ES-I3 (cell line): ENCODE results near the gene ZFAND4.
A peak's percentile ranks its signal among the peaks of the same experiment; 100 is the strongest.
"Not testable (repeated sequence)": the region's sequence is repeated elsewhere in the genome, so short reads cannot be mapped to it uniquely, and the experiment has no call there.

Experiments used
- H3K36me3 ChIP-seq: 2 replicates; pipeline ENCODE4 v1.6.1; 2013; ENCODE audit warnings: mild to moderate bottlenecking, low read length, control low read depth, moderate library complexity; ENCODE audit not compliant: insufficient read depth
- H3K4me1 ChIP-seq: 2 replicates; pipeline ENCODE4 v1.6.1; 2013; ENCODE audit warnings: mild to moderate bottlenecking, control low read depth, low read length; ENCODE audit not compliant: insufficient read depth
- H3K9ac ChIP-seq: 2 replicates; pipeline ENCODE4 v1.6.1; 2013; ENCODE audit warnings: low read depth, mild to moderate bottlenecking, low read length, moderate library complexity
- H3K9me3 ChIP-seq: 2 replicates; pipeline ENCODE4 v1.6.1; 2013; ENCODE audit warnings: mild to moderate bottlenecking, low read length, moderate library complexity; ENCODE audit not compliant: control insufficient read depth, insufficient read depth

The ZFAND4 gene

GRCh38 chr10:45672181-45673073 lies at the start of gene ZFAND4:
Gene ZFAND4, minus strand, starts transcription at chr10:45672772. Its CDS starts 9,047 bp downstream, at chr10:45663725.
- Histone ChIP-seq H3K36me3 (no peaks in the 10 kb centered on the region), H3K9ac (peak within 1 kb of the TSS; percentile 77), H3K9me3 (no peaks in the 10 kb centered on the region), H3K4me1 (no peaks in the 10 kb centered on the region)

- not testable (repeated sequence) for H3K9me3 ChIP-seq, H3K9ac ChIP-seq, H3K4me1 ChIP-seq, H3K36me3 ChIP-seq
These were observed 48.9 kb upstream of the ZFAND4 start for GRCh38 chr10:45721503-45721902.

- H3K9ac ChIP-seq, H3K36me3 ChIP-seq, H3K9me3 ChIP-seq, H3K4me1 ChIP-seq: not testable (repeated sequence)
These were observed 45.1 kb upstream of the ZFAND4 start for GRCh38 chr10:45717642-45718041.

GRCh38 chr10:45717053-45717452 lies 44.5 kb upstream of the ZFAND4 start:
- H3K36me3 ChIP-seq, H3K4me1 ChIP-seq, H3K9ac ChIP-seq, H3K9me3 ChIP-seq: not testable (repeated sequence)

- not testable (repeated sequence) for H3K9ac ChIP-seq, H3K36me3 ChIP-seq, H3K4me1 ChIP-seq, H3K9me3 ChIP-seq
These were observed 38.7 kb upstream of the ZFAND4 start for GRCh38 chr10:45711223-45711622.

GRCh38 chr10:45710200-45710796 lies 37.7 kb upstream of the ZFAND4 start:
- not testable (repeated sequence) for H3K4me1 ChIP-seq, H3K36me3 ChIP-seq, H3K9ac ChIP-seq, H3K9me3 ChIP-seq

GRCh38 chr10:45678467-45678866 lies 5.9 kb upstream of the ZFAND4 start:
- H3K9me3 ChIP-seq, H3K36me3 ChIP-seq, H3K4me1 ChIP-seq, H3K9ac ChIP-seq: not testable (repeated sequence)

GRCh38 chr10:45675388-45675787 lies 2.8 kb upstream of the ZFAND4 start:
- Histone ChIP-seq H3K4me1 (no peaks in the 10 kb centered on the region), H3K9me3 (no peaks in the 10 kb centered on the region), H3K36me3 (no peaks in the 10 kb centered on the region), H3K9ac (no peak overlapping the region)

- Histone ChIP-seq H3K9me3 (no peaks in the 10 kb centered on the region), H3K9ac (peak overlapping the region; percentile 53; the same call in 1 of the 2 replicates), H3K4me1 (no peaks in the 10 kb centered on the region), H3K36me3 (no peaks in the 10 kb centered on the region)
These were observed 589 bp upstream of the ZFAND4 start for GRCh38 chr10:45673074-45673648.

- not testable (repeated sequence) for H3K9me3 ChIP-seq, H3K36me3 ChIP-seq, H3K4me1 ChIP-seq
- peak overlapping the region; percentile 77; the same call in 1 of the 2 replicates for H3K9ac ChIP-seq
These were observed 1.3 kb downstream of the ZFAND4 start for GRCh38 chr10:45671300-45671699.

- not testable (repeated sequence) for H3K9me3 ChIP-seq, H3K4me1 ChIP-seq, H3K36me3 ChIP-seq, H3K9ac ChIP-seq
These were observed 2.7 kb downstream of the ZFAND4 start for GRCh38 chr10:45669897-45670296.

- Histone ChIP-seq H3K4me1 (peaks cover 8% of the 10 kb centered on the region; the same call in 1 of the 2 replicates), H3K9ac (no peak overlapping the region), H3K36me3 (no peaks in the 10 kb centered on the region), H3K9me3 (no peaks in the 10 kb centered on the region)
These were observed 11.6 kb downstream of the ZFAND4 start for GRCh38 chr10:45660876-45661411.

- Histone ChIP-seq H3K36me3 (no peaks in the 10 kb centered on the region), H3K4me1 (peaks cover 8% of the 10 kb centered on the region; the same call in 1 of the 2 replicates), H3K9me3 (no peaks in the 10 kb centered on the region), H3K9ac (no peak overlapping the region)
These were observed 15.3 kb downstream of the ZFAND4 start for GRCh38 chr10:45657033-45657926.

- H3K9ac ChIP-seq, result no peak overlapping the region
- peaks cover 5% of the 10 kb centered on the region; the same call in 1 of the 2 replicates for H3K36me3 ChIP-seq
- H3K4me1 ChIP-seq, result no peaks in the 10 kb centered on the region
- H3K9me3 ChIP-seq, result no peaks in the 10 kb centered on the region
These were observed 17.4 kb downstream of the ZFAND4 start for GRCh38 chr10:45655219-45655618.
